PFSK-1 (cell line): ENCODE data around the gene NPM3.

ENCODE experiments used
- FOXP2 ChIP-seq: optimal IDR thresholded peaks from 2 replicates; pipeline ENCODE3; 2011; ENCODE audit warnings: borderline replicate concordance, control low read depth, inconsistent platforms; ENCODE audit not compliant: insufficient read depth; ENCODE audit errors: extremely low read length, extremely low read depth
- POLR2AphosphoS5 ChIP-seq: IDR thresholded peaks from 2 replicates; pipeline ENCODE4 v1.6.1; 2012; ENCODE audit warnings: low read depth, mild to moderate bottlenecking, control low read depth, low read length, moderate library complexity
- REST ChIP-seq, 2 experiments: IDR thresholded peaks; 2 replicates each; pipeline versions ENCODE4 v1.6.1 to v1.8.0; 2011 to 2012; ENCODE audit warnings: low read depth in 2 of 2, low read length in 2 of 2, control low read depth in 1 of 2, inconsistent platforms in 1 of 2, mild to moderate bottlenecking in 1 of 2, moderate library complexity in 1 of 2; ENCODE audit not compliant: insufficient read depth in 1 of 2
- SIN3A ChIP-seq: IDR thresholded peaks from 2 replicates; pipeline ENCODE4 v1.6.1; 2012; ENCODE audit warnings: mild to moderate bottlenecking, low read length, moderate library complexity, borderline replicate concordance; ENCODE audit not compliant: insufficient read depth
- TAF1 ChIP-seq: IDR thresholded peaks from 2 replicates; pipeline ENCODE4 v1.6.1; 2012; ENCODE audit warnings: low read length, control low read depth, borderline replicate concordance; ENCODE audit not compliant: insufficient read depth

Gene NPM3

GRCh38 chr10:101776161-101776817 lies 7.0 kb downstream of the NPM3 start:
- TF ChIP-seq POLR2AphosphoS5 (no peak), TAF1 (no peak), REST (IDR thresholded peaks at IDR 0.05; ENCODE audit: insufficient read depth in 1 of 2, low read depth in 2 of 2, low read length in 2 of 2) (no peak), SIN3A (no peak), FOXP2 (no peak)

- TF ChIP-seq SIN3A: no peak
- TF ChIP-seq POLR2AphosphoS5: no peak
- no peak for TF ChIP-seq TAF1
Measured at GRCh38 chr10:101775273-101776160, 7.7 kb downstream of the NPM3 start, which contains the start of gene FGF8. FGF8 (minus strand) TSS chr10:101776114; CDS start chr10:101775900, 214 bp downstream.

GRCh38 chr10:101774589-101775272 lies 8.5 kb downstream of the NPM3 start:
- TF ChIP-seq POLR2AphosphoS5 (no peak), REST (IDR thresholded peaks at IDR 0.05; ENCODE audit: insufficient read depth in 1 of 2, low read depth in 2 of 2, low read length in 2 of 2) (no peak), SIN3A (no peak), FOXP2 (no peak)

- TF ChIP-seq FOXP2 (no peak), SIN3A (no peak), REST (IDR thresholded peaks at IDR 0.05; ENCODE audit: insufficient read depth in 1 of 2, low read depth in 2 of 2, low read length in 2 of 2) (no peak), POLR2AphosphoS5 (no peak), TAF1 (no peak)
Measured at GRCh38 chr10:101773923-101774588, 9.2 kb downstream of the NPM3 start.
